KG1 (cell line): ENCODE data around the gene TMEM18.
A peak's percentile ranks its signal among the peaks of the same experiment; 100 is the strongest.
"Not testable (repeated sequence)": the region's sequence is repeated elsewhere in the genome, so short reads cannot be mapped to it uniquely, and the experiment has no call there.

ENCODE experiments used
- DNase-seq: peaks from one replicate; lab custom pipeline; 2025; lab: John Stamatoyannopoulos, UW

Gene TMEM18

DNA sequence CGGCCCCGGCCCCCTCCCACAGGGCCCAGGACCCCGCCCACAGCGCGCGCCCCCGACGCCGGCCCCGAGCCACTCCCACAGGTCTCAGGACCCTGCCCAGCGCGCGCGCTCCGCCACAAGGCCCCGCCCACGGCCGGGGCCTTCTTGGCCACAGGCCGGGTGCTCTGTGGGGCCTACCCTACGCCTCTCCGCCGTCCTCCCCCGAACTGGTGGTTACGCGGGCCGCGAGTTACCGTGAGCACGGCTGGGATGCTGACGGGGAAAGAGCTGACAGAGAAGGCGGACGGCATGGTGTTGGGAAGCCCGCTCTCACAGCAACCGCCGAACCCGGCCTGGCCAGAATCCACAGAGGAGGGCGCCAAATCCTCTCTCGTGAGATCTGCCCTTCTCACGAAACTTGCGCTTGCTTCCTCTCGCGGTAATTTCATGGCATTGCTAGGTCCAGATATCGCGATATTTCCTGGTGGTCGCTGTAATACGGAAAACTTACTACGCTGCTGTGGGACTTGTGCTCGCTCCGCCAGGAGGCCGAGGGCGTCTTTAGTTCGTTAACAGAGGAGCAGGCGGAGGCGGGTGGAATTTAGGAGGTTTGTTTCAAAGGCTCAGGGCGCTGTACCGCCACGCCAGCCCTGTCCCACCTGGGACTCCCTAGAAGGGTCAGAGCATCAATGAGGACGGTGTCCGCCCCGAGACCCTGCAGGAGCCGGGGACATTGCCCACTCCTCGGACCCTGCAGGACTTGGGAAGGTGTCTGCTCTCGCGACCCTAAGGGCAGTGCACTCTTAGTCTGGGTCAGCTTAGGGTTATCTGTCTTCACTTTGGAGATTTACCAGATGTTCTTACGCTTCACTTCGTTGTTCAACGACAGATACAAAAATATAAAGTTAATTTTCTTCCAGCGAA is at the start of gene TMEM18:
Gene TMEM18 (minus strand): TSS at position 351 of the 903 bp plus-strand sequence. CDS start 61 bp downstream, at position 290.
- peak; percentile 94 for DNase-seq

DNA sequence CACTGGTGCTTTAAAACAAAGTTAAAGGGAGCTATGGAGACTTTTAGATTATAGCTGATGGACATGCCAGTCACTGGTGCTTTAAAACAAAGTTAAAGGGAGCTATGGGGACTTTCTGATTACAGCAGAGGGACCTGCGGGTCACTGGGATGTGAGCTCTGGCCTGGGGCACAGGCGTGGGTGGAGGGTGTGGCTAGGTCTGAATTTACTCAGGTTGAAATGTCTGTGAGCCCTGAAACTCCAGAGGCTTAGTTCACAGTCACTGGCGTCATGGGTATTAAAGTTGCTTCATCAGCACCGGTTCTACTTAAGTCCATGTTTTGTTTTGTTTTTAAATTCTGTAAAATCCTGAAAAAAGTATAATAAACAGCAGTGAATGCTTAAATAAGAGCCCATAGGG is 49.0 kb upstream of the TMEM18 start:
- DNase-seq = no peak

DNA sequence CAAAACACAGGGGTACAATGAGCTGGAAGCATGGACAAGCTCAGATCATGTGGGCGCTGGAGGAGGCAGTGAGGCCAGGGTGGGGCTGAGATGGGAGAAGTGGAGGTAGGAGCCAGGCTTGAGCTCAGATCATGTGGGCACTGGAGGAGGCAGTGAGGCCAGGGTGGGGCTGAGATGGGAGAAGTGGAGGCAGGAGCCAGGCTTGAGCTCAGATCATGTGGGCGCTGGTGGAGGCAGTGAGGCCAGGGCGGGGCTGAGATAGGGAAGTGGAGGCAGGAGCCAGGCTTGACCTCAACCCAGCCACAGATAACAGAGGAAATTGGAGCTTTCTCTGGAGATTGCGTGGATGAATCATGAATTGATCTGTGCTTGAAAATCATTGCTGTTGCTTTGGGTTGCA is 48.3 kb upstream of the TMEM18 start:
- DNase-seq = no peak

GRCh38 chr2:723761-724160 is 46.6 kb upstream of the TMEM18 start:
- DNase-seq = no peak

DNA sequence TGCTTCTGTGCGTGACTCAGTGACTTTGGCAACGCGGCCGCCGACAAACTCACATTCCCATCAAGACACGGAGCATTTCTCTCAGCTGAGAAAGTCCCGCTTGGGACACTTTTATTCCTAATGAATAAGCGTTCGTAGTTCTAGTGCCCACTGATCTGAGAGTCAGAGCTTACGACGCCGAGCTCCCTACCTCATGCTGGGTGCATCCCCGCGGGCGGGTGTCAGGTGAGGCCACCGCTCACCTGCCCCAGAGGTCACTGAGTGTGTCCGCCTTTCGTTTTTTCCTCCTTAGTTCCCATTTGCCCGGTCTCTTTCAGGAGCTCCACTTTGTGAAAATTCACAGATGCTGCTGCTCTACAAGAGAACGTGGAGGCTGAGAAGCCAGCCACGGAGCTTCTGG is 43.6 kb upstream of the TMEM18 start:
- no peak for DNase-seq

DNA sequence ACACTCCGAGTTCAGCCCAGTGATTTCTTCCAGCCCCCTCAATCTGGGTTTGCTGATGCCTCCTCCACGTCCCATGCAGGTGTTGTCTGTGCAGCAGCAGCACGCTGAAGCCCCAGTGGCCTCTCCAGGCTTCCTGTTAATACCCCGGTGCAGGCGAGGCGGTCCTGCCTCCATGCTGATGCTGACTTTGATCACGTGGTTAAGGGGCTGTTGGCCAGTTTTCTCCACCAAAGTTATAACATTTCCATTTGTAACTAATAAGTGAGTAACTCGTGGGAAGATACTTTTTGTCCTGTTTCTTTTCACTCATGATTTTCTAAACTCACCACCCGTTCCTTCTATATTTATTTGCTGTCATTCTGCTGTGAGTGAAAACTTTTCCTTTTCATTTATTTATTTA is 42.5 kb upstream of the TMEM18 start:
- DNase-seq = no peak

- no peak for DNase-seq
Measured at GRCh38 chr2:719191-719590, 42.0 kb upstream of the TMEM18 start.

DNA sequence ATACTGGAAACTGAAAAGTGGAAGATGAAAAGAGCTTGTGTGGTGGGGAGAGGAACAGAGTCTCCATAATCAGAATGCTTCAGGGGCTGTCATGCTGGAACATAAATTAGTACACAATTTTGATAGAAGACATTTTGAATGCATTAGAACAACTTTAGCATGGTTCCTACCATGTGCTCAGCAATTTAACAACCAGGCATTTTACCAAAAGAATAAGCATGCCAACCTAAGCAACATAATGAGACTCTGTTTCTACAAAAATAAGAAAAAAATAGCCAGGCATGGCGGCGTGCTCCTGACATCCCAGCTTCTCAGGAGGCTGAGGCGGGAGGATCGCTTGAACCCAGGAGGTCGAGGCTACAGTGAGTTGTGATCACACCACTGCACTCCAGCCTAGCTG is 40.5 kb upstream of the TMEM18 start:
- no peak for DNase-seq

- no peak for DNase-seq
Measured at GRCh38 chr2:715854-716560, 38.8 kb upstream of the TMEM18 start.

- DNase-seq = no peak
Measured at GRCh38 chr2:715038-715437, 37.8 kb upstream of the TMEM18 start.

GRCh38 chr2:714005-714741 is 37.0 kb upstream of the TMEM18 start:
- no peak for DNase-seq

DNA sequence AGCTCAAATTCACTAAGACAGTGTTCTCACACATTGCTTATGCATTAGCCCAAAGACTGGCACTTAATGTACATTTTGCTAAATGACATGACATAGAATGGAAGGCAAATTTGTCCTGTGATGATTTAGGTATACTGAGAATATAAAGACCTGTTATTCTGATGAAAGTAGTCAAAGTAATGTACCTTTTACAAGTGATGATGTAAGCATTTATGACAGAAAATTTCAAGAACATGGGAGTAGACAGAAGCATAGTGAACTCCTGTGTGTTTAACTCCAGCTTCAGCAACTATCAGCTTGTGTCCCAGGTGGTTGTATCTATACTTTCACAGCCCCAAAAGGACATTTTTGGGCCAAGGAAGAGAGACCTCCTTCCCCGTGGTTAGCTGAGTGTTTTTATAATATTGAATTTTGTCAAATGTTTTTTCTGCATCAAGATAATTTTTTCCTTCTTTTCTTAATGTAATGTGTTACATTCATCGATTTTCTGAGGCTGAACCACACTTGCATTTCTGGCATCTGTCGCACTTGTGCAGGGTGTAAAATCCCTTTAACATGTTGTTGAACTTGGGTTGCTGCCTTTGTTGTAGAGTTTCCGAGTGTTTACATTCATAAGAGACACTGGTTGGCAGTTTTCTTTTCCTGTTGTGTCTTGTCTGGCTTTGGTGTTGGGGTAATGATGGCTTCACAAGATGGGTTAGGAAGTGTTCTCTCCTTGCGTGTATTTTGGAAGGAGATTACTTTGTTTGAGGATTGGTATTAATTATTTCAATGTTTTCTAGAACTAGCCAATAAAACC is 33.9 kb upstream of the TMEM18 start:
- DNase-seq = no peak

GRCh38 chr2:709138-709765 is 32.0 kb upstream of the TMEM18 start:
- DNase-seq = no peak

DNA sequence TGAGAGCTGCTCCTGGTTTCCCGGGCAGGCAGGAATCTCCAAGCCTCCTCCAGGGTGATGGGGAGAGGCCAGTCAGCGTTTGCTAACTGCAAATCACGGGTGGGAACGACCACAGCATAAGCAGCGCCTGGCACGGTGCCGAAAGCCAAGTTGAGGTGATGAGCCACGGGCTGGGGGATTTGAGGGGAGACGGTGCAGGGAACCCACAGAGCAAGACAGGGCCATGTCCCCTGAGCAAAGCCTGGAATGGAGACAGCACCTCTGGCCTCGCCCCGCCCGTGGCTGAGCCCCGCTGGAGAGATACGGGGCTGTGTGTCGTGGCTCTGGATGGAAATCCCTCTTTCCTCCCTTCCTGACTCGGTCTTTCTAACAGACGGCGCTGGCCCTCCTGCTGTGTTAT is 31.5 kb upstream of the TMEM18 start:
- DNase-seq = no peak

DNA sequence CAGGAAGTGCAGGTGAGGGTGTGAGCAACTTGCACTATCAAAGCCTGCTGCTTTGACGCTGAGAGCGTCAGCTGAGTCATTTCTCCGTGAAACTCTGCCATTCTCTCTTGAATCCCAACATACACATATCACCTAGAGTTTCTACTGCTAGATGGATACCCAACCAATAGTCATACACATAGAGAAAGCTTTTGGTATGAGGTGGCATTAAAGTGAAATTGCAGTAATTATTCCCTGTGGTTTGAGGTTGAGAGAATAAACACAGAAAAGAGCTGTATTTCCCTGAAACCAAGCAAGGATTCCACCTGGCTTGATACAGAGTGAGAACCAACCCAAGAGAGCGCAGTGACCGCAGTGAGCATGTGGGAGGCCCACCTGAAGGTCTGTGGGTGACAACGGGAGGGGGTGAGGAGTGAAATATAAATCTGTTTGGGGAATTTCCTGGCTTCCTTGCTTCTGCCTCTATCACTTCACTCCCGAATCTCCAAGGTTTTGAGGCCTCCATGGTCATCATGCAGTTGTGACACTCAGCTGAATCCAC is 28.8 kb upstream of the TMEM18 start:
- no peak for DNase-seq

GRCh38 chr2:702765-703164 is 25.6 kb upstream of the TMEM18 start:
- DNase-seq = not testable (repeated sequence)

DNA sequence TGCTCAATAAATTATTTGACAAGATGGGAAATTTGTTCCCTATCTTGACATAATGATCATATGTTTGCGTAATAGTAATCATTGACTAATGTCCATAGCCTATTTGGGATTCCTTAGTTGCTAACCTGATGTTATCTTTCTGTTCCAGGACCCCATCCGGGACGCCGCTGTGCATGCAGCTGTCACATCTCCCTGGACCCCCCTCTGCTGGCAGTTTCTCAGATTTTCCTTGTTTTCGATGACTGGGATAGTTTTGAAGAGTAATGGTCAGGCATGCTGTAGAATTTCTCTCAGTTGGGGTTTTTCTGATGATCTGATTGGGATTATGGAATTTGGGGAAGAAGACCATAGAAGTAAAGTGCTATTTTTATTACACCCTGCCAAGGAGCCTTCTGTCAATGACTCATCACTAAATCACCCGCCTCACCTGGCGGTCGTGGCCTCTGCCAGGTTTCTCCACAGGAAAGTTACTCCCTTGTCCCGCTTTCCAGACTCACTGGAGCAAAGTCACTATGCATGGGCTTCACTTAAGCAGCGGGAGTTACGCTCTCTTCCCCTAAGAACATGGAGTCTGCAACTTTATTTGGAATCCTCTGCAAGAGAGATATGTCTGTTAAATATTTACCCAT is 19.9 kb upstream of the TMEM18 start:
- no peak for DNase-seq

- DNase-seq = no peak
Measured at GRCh38 chr2:696463-696862, 19.3 kb upstream of the TMEM18 start.

DNA sequence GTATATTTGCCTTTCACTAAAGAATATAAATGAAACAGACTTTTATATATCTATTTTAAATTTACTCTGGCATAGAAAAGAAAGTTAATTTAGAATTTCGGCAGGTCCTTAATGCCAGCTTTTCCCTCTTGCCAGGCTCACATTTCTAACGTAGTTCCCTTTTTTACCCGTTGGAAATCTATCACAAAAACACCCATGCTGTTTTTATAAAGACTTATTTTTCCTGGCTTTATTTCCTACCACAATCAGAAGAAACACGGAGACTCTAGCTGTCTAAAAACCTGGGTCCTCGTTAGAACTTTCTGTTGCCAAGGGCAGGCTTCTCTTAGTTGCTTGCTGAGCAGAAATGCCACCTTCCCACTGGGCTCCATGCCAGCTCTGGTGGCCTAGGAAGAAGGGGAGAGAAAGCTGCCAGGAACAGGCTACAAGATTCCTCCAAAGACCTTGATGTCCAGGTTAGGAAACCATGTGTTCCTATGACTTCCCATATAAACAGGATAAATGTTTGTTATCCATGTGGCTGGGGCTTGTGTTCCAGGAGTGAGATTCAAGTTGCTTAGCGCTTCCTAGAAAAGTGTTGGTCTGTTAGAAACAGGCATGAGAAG is 17.8 kb upstream of the TMEM18 start:
- DNase-seq = no peak

DNA sequence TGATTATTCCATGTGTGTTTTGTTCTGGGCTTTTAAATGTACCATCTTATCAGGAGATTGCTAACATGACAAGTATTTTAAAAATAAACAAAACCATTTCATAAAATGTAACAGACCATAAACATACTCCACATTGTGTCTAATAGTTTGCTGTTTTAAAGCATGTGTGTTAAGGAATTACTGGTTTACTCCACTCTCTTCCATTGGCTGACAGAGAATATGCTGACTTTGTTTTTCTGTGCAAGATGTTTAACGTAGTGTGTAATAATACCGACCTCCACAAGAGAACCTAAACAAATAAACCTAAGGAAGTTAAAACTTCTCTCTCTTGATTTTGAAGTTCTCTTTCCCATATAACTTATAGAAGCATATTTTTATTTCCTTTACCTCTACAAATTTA is 17.0 kb upstream of the TMEM18 start:
- no peak for DNase-seq
